A549 (cell line): ENCODE data around the gene IMMT. TPM values are rescaled to one million over a fixed set of nuclear protein-coding genes. Genes with fewer than 3 reads are reported as not detected.
A peak's percentile ranks its signal among the peaks of the same experiment; 100 is the strongest.

Experiments
- ATAC-seq, 2 experiments: fragments of 200-7000 bp in 1 of 2; fragments of >200 bp in 1 of 2; cut with Nextera tagmentation in 1 of 2; cut with Tn5 transposase in 1 of 2; 3 replicates each; pipeline versions ENCODE4 v1.8.0 to v1.9.1; 2018 to 2020; ENCODE audit warnings: mild to moderate bottlenecking in 1 of 2, moderate library complexity in 1 of 2
- CTCF ChIA-PET: fragments of 300-600 bp; sonication (Branson Sonifier 250); formaldehyde crosslinking; extraction: SDS; loops from one replicate; lab custom pipeline; 2021; ENCODE audit warnings: antibody characterized with exemption, inconsistent platforms; lab: Yijun Ruan, JAX
- POLR2A ChIA-PET: fragments of 350-600 bp; formaldehyde crosslinking; extraction: SDS; loops from one replicate; lab custom pipeline; 2021; ENCODE audit warnings: antibody characterized with exemption, inconsistent platforms; lab: Yijun Ruan, JAX
- DNase-seq, 2 experiments: peaks; one replicate each; pipeline versions ENCODE4 v3.0.0 to v3.0.0-alpha.2; 2011 to 2016; ENCODE audit warnings: low read depth in 1 of 2, low spot score in 1 of 2
- FAIRE-seq: peaks from 2 replicates; lab custom pipeline; 2011; peaks lifted over from hg19 to GRCh38; lab: Jason Lieb, UNC
- H3K27ac ChIP-seq, 2 experiments: fragments of >200 bp; sonication (Bioruptor Twin); formaldehyde crosslinking; 3 replicates each; pipeline ENCODE4 v1.5.1; 2016 to 2017
- H3K4me1 ChIP-seq: fragments of >200 bp; sonication (Bioruptor Twin); formaldehyde crosslinking; 3 replicates; pipeline ENCODE4 v1.6.1; 2016
- H3K4me2 ChIP-seq: fragments of >200 bp; sonication (Bioruptor Twin); formaldehyde crosslinking; 3 replicates; pipeline ENCODE4 v1.6.1; 2016
- H3K4me3 ChIP-seq: fragments of >200 bp; sonication (Bioruptor Twin); formaldehyde crosslinking; 3 replicates; pipeline ENCODE4 v1.5.1; 2016
- H3K9me3 ChIP-seq: fragments of >200 bp; sonication (Bioruptor Twin); formaldehyde crosslinking; 3 replicates; pipeline ENCODE4 v1.6.1; 2016
- CEBPB ChIP-seq, 2 experiments: fragments of >200 bp in 1 of 2; sonication (Bioruptor Twin) in 1 of 2; formaldehyde crosslinking in 1 of 2; IDR thresholded peaks; 2 replicates each; pipeline ENCODE4 v1.6.1; 2012 to 2016
- ELK1 ChIP-seq: fragments of 150-350 bp; IDR thresholded peaks from 2 replicates; pipeline ENCODE4 v1.6.1; 2014; ENCODE audit warnings: low read depth, mild to moderate bottlenecking, low read length
- ESRRA ChIP-seq: fragments of 150-350 bp; IDR thresholded peaks from 2 replicates; pipeline ENCODE4 v1.6.1; 2014; ENCODE audit warnings: mild to moderate bottlenecking, low read length, borderline replicate concordance
- FOSL2 ChIP-seq, 2 experiments: fragments of 450-650 bp in 1 of 2; fragments of >200 bp in 1 of 2; sonication (Bioruptor Twin) in 1 of 2; formaldehyde crosslinking; IDR thresholded peaks; 2 replicates each; pipeline versions ENCODE4 v1.5.0 to v1.6.1; 2016 to 2020; ENCODE audit warnings: mild to moderate bottlenecking in 1 of 2, moderate library complexity in 1 of 2
- FOXS1 ChIP-seq: fragments of 250-450 bp; sonication (Bioruptor Pico); IDR thresholded peaks from 2 replicates; pipeline ENCODE4 v1.5.0; 2020; ENCODE audit warnings: mild to moderate bottlenecking, moderate library complexity
- GATA3 ChIP-seq: IDR thresholded peaks from 2 replicates; pipeline ENCODE4 v1.6.1; 2012; ENCODE audit warnings: borderline replicate concordance
- HOXA7 ChIP-seq: fragments of 250-450 bp; sonication (Bioruptor Pico); IDR thresholded peaks from 2 replicates; pipeline ENCODE4 v1.5.0; 2020; ENCODE audit warnings: mild to moderate bottlenecking, moderate library complexity
- HOXB13 ChIP-seq: fragments of 250-450 bp; sonication (Bioruptor Pico); IDR thresholded peaks from 2 replicates; pipeline ENCODE4 v1.5.0; 2020; ENCODE audit warnings: low read depth, mild to moderate bottlenecking, moderate library complexity
- JUN ChIP-seq, 2 experiments: fragments of >200 bp; sonication (Bioruptor Twin); formaldehyde crosslinking; IDR thresholded peaks; 2 replicates in 1 of 2; 3 replicates in 1 of 2; pipeline ENCODE4 v1.6.1; 2016 to 2017
- MYC ChIP-seq: IDR thresholded peaks from 2 replicates; pipeline ENCODE4 v1.6.1; 2012; ENCODE audit warnings: mild to moderate bottlenecking, inconsistent platforms, low read length, improper control_type of control experiment, borderline replicate concordance
- POLR2AphosphoS2 ChIP-seq: conservative IDR thresholded peaks from 2 replicates; pipeline ENCODE4 v1.6.1; 2012; ENCODE audit warnings: low read length, improper control_type of control experiment, inconsistent platforms
- RARB ChIP-seq: fragments of 250-450 bp; sonication (Bioruptor Pico); IDR thresholded peaks from 2 replicates; pipeline ENCODE4 v1.8.0; 2021; ENCODE audit warnings: mild to moderate bottlenecking, moderate library complexity
- RCOR1 ChIP-seq: fragments of 150-350 bp; IDR thresholded peaks from 2 replicates; pipeline ENCODE4 v1.6.1; 2014; ENCODE audit warnings: antibody characterized with exemption, low read length, low read depth
- RFX5 ChIP-seq: fragments of 450-650 bp; IDR thresholded peaks from 2 replicates; pipeline ENCODE4 v1.7.1; 2014; ENCODE audit warnings: antibody characterized with exemption, mild to moderate bottlenecking, moderate library complexity
- ZFP36 ChIP-seq: fragments of 450-650 bp; IDR thresholded peaks from 2 replicates; pipeline ENCODE4 v1.6.1; 2014; ENCODE audit warnings: borderline replicate concordance; ENCODE audit not compliant: partially characterized antibody
- ZSCAN20 ChIP-seq: fragments of 250-450 bp; sonication (Bioruptor Pico); IDR thresholded peaks from 2 replicates; pipeline ENCODE4 v1.8.0; 2022; ENCODE audit warnings: mild to moderate bottlenecking, moderate library complexity
- WGBS: methylation state at CpG from one replicate; pipeline ENCODE4 v1.1.6; 2017; ENCODE audit errors: missing lambda C conversion rate; 5-methylcytosine and 5-hydroxymethylcytosine counted together
- polyA plus RNA-seq, 4 experiments: library from polyadenylated mRNA; depleted of rRNA in 3 of 4; stranded (reverse); fragments of >200 nt; fragmentation: RNase III in 1 of 4; extraction: RNeasy Plus Mini Kit Qiagen cat#74134 plus additional on column Dnase treatment in 1 of 4; gene quantifications; 2 replicates in 3 of 4; 3 replicates in 1 of 4; pipeline ENCODE4 v1.2.3, GENCODE V29; 2011 to 2017
- TF ChIP-seq, protein P1 (sequence below): fragments of 250-450 bp; sonication (Bioruptor Pico); IDR thresholded peaks from 2 replicates; pipeline ENCODE4 v1.5.0; 2020; ENCODE audit warnings: low read depth, mild to moderate bottlenecking, moderate library complexity
- TF ChIP-seq, protein P2 (sequence below): fragments of 200-600 bp; sonication (generic); IDR thresholded peaks from 2 replicates; pipeline ENCODE4 v1.6.1; 2016; ENCODE audit warnings: antibody characterized with exemption, mild to moderate bottlenecking, moderate library complexity
- TF ChIP-seq, protein P3 (sequence below): fragments of >200 bp; sonication (Bioruptor Twin); formaldehyde crosslinking; IDR thresholded peaks from 3 replicates; pipeline ENCODE4 v1.6.1; 2016

The IMMT gene
- polyA plus RNA-seq, 2 of the 4 experiments (the other 2 are of a cell fraction) = 101 to 126 TPM

- no peak for ATAC-seq
- Histone ChIP-seq H3K4me2 (peak overlapping the region; percentile 88), H3K4me3 (peak overlapping the region; percentile 69), H3K4me1 (peaks cover 22% of the 10 kb centered on the region), H3K9me3 (no peaks in the 10 kb centered on the region), H3K27ac (peak overlapping the region; percentile 93 to 96; a peak in 5 of 6 replicates)
- ChIA-PET CTCF (interaction anchor here (0.7 to 1.1 kb wide), 3 partner anchors 8 to 173 kb away, joined by 3 to 4 read pairs (median 3); no protein-coding TSS in a partner anchor), POLR2A (interaction anchor here (1.0 to 3.3 kb wide), 4 partner anchors 7 to 247 kb away, joined by 3 to 32 read pairs (median 12); partner anchors contain the start of genes KDM3A, POLR1A and PTCD3)
- peak in 1 of 2 experiments; percentile 31 for DNase-seq
- TF ChIP-seq RFX5 (no peak), CEBPB (IDR thresholded peaks at IDR 0.05) (no peak), RCOR1 (no peak), RARB (no peak), POLR2AphosphoS2 (no peak), FOXS1 (CRISPR knock-in tag) (no peak)
- 66% methylated on average over 7 of the region's 7 CpGs for WGBS
- no peak for FAIRE-seq
Measured at GRCh38 chr2:86193901-86194567, 1.2 kb downstream of the IMMT start.

- no peak overlapping the region for H3K27ac ChIP-seq
- H3K4me3 ChIP-seq = no peak overlapping the region
- CTCF ChIA-PET = no interaction called here
- peaks cover 27% of the 10 kb centered on the region for H3K4me1 ChIP-seq
- WGBS = 90% methylated on average over 7 of the region's 7 CpGs
- FAIRE-seq (no peak), DNase-seq (no peak), ATAC-seq (no peak)
- no peaks in the 10 kb centered on the region for H3K9me3 ChIP-seq
- POLR2A ChIA-PET = no interaction called here
- no peak for TF ChIP-seq HOXA7 (CRISPR knock-in tag)
- H3K4me2 ChIP-seq = no peak overlapping the region
Measured at GRCh38 chr2:86189782-86190416, 5.4 kb downstream of the IMMT start.

DNA sequence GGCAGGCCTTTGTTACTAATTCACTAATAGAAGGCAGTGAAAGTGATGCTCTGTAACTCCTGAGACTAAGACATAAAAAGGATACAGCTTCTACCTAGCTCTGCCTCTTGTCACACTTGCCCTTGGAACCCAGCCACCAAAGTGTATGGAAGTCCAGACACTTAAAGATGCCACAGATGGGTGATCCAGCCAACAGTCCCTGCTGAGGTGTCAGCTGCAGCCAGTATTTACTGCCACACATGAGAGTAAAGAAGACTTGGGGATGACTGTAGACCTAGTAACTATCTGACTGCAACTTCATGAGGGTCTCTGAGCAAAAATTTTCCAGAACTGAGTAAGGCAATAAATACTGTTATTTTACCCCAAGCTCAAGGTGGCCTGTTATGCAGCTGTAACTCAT, 8.8 kb downstream of the IMMT start:
- no peaks in the 10 kb centered on the region for H3K9me3 ChIP-seq
- no peak overlapping the region for H3K27ac ChIP-seq
- no peak for FAIRE-seq
- no peak overlapping the region for H3K4me2 ChIP-seq
- ChIA-PET CTCF (no interaction called here), POLR2A (interaction anchor here (2.3 kb wide), 1 partner anchor 8 kb away, joined by 12 read pairs; the partner anchor contains the start of gene IMMT)
- H3K4me3 ChIP-seq = no peak overlapping the region
- H3K4me1 ChIP-seq = peaks cover 27% of the 10 kb centered on the region
- ATAC-seq = peak; percentile 17 to 21; a peak in 3 of 6 replicates
- TF ChIP-seq MYC (no peak), ESRRA (no peak), RFX5 (no peak), HOXB13 (CRISPR knock-in tag) (no peak)
- TF ChIP-seq, protein P1, sequence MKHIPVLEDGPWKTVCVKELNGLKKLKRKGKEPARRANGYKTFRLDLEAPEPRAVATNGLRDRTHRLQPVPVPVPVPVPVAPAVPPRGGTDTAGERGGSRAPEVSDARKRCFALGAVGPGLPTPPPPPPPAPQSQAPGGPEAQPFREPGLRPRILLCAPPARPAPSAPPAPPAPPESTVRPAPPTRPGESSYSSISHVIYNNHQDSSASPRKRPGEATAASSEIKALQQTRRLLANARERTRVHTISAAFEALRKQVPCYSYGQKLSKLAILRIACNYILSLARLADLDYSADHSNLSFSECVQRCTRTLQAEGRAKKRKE = no peak
- DNase-seq = no peak

GRCh38 chr2:86185517-86186212, 9.6 kb downstream of the IMMT start:
- ChIA-PET POLR2A (interaction anchor here (2.3 kb wide), 1 partner anchor 9 kb away, joined by 12 read pairs; the partner anchor contains the start of gene IMMT), CTCF (interaction anchor here (0.8 to 1.1 kb wide), 2 partner anchors 9 to 434 kb away, joined by 3 read pairs; no protein-coding TSS in a partner anchor)
- Histone ChIP-seq H3K4me2 (no peak overlapping the region), H3K27ac (no peak overlapping the region), H3K4me1 (peaks cover 27% of the 10 kb centered on the region), H3K9me3 (no peaks in the 10 kb centered on the region), H3K4me3 (no peak overlapping the region)
- ATAC-seq = peak; percentile 39 to 53; a peak in 3 of 6 replicates
- DNase-seq = no peak
- 92% methylated on average over 1 of the region's 1 CpG for WGBS
- FAIRE-seq = no peak
- TF ChIP-seq ELK1 (no peak), RARB (no peak), GATA3 (no peak), FOSL2 (IDR thresholded peaks at IDR 0.05) (no peak), FOSL2 (CRISPR knock-in tag; IDR thresholded peaks at IDR 0.05) (no peak), ZSCAN20 (CRISPR knock-in tag) (no peak), HOXB13 (CRISPR knock-in tag) (no peak), ZFP36 (no peak), JUN (IDR thresholded peaks at IDR 0.05) (no peak), RFX5 (no peak)
- TF ChIP-seq, protein P2, sequence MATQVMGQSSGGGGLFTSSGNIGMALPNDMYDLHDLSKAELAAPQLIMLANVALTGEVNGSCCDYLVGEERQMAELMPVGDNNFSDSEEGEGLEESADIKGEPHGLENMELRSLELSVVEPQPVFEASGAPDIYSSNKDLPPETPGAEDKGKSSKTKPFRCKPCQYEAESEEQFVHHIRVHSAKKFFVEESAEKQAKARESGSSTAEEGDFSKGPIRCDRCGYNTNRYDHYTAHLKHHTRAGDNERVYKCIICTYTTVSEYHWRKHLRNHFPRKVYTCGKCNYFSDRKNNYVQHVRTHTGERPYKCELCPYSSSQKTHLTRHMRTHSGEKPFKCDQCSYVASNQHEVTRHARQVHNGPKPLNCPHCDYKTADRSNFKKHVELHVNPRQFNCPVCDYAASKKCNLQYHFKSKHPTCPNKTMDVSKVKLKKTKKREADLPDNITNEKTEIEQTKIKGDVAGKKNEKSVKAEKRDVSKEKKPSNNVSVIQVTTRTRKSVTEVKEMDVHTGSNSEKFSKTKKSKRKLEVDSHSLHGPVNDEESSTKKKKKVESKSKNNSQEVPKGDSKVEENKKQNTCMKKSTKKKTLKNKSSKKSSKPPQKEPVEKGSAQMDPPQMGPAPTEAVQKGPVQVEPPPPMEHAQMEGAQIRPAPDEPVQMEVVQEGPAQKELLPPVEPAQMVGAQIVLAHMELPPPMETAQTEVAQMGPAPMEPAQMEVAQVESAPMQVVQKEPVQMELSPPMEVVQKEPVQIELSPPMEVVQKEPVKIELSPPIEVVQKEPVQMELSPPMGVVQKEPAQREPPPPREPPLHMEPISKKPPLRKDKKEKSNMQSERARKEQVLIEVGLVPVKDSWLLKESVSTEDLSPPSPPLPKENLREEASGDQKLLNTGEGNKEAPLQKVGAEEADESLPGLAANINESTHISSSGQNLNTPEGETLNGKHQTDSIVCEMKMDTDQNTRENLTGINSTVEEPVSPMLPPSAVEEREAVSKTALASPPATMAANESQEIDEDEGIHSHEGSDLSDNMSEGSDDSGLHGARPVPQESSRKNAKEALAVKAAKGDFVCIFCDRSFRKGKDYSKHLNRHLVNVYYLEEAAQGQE = no peak
- TF ChIP-seq, protein P3, sequence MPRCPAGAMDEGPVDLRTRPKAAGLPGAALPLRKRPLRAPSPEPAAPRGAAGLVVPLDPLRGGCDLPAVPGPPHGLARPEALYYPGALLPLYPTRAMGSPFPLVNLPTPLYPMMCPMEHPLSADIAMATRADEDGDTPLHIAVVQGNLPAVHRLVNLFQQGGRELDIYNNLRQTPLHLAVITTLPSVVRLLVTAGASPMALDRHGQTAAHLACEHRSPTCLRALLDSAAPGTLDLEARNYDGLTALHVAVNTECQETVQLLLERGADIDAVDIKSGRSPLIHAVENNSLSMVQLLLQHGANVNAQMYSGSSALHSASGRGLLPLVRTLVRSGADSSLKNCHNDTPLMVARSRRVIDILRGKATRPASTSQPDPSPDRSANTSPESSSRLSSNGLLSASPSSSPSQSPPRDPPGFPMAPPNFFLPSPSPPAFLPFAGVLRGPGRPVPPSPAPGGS = no peak
